ENCODE measurements around the gene RRP12. TPM values are rescaled to one million over a fixed set of nuclear protein-coding genes. Genes with fewer than 3 reads are reported as not detected.

The RRP12 gene
- total and polyA plus RNA-seq, 9 of the 15 experiments (the other 6 are each of a cell fraction or from before 2014, with no cell fraction given): 4.6 to 68.2 (median 21.8) TPM

DNA sequence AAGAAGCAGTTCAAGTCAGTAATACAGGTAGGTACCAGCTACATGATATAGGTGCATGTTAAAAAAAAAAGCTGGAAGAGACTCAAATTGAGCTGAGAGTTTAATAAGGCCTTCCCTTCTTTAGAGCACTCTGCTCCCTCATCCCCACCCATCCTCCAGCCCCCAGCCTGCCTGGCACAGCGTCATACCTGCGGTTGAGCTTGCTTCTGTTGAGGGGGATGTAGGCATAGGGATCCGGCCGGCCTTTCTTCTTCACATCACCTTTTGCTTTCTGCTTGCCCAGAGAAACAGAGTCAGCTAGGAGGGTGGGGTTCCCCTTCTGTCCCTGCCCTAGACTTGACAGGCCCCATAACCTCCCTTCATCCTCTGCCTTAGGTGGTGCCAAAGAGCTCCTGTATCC, 42.8 kb downstream of the RRP12 start:
- no peaks in the 10 kb centered on the region for H4K20me1 ChIP-seq (replicated peaks; ENCODE audit: control insufficient read depth, insufficient read depth, low read length)
- no peak overlapping the region for H3K4me3 ChIP-seq
- intact Hi-C loops (cut with micrococcal nuclease): loop anchor here (5.0 kb wide), 1 partner anchor 286 kb away; no protein-coding TSS in a partner anchor
- FAIRE-seq (no peak), DNase-seq (ENCODE audit: extremely low read depth in 1 of 4, low spot score in 3 of 4) (no peak), ATAC-seq (no peak)
- no peaks in the 10 kb centered on the region for H3K79me2 ChIP-seq (ENCODE audit: control insufficient read depth, insufficient read depth, low read length)
- ChIA-PET CTCF (ENCODE audit: low intra/inter-chr PET ratio) (no interaction called here), POLR2A (interaction anchor here (0.6 kb wide), 1 partner anchor 84 kb away, joined by 5 read pairs; no protein-coding TSS in a partner anchor)
- no peaks in the 10 kb centered on the region for H3K9me3 ChIP-seq (replicated peaks; ENCODE audit: control insufficient read depth, insufficient read depth, low read depth, low read length)
- no TSS peak for BruUV-seq (replicated peaks)
- peaks cover 69% of the 10 kb centered on the region; the same call in 2 of the 3 replicates for H3K36me3 ChIP-seq (ENCODE audit: control insufficient read depth, insufficient read depth, low read length)
- H3K4me1 ChIP-seq (replicated peaks in 1 of 2; ENCODE audit: control insufficient read depth in 2 of 2, insufficient read depth in 2 of 2, low read length in 2 of 2): no peaks in the 10 kb centered on the region; a peak in 1 of 5 replicates
- no peak overlapping the region for H2AFZ ChIP-seq (ENCODE audit: low read depth, low read length)
- H3K27me3 ChIP-seq (ENCODE audit: control insufficient read depth in 2 of 2, insufficient read depth in 2 of 2, low read length in 2 of 2): no peaks in the 10 kb centered on the region
- H3K9me1 ChIP-seq (ENCODE audit: control insufficient read depth, insufficient read depth, low read length): no peaks in the 10 kb centered on the region
- H3K4me2 ChIP-seq (ENCODE audit: insufficient read depth, low read length): no peak overlapping the region
- TF ChIP-seq NCOR1 (IDR thresholded peaks at IDR 0.05) (no peak), SOX6 (IDR thresholded peaks at IDR 0.05) (no peak), SIN3A (IDR thresholded peaks at IDR 0.05; ENCODE audit: borderline replicate concordance in 2 of 2, control insufficient read depth in 1 of 2, low read depth in 2 of 2, low read length in 2 of 2) (no peak), ZNF76 (CRISPR knock-in tag; IDR thresholded peaks at IDR 0.05; ENCODE audit: borderline replicate concordance) (no peak), KDM1A (IDR thresholded peaks at IDR 0.05) (no peak), PYGO2 (tag; IDR thresholded peaks at IDR 0.05) (no peak), TCFL5 (CRISPR knock-in tag; conservative IDR thresholded peaks at IDR 0.05) (no peak)
- no peak overlapping the region for H3K9ac ChIP-seq (ENCODE audit: insufficient read depth in 1 of 2, low read depth in 2 of 2, low read length in 2 of 2)
- WGBS (ENCODE audit: insufficient coverage, low coverage, missing lambda C conversion rate): 97% methylated on average over 4 of the region's 4 CpGs
- in situ Hi-C loops (cut with MboI): loop anchor here (10.0 kb wide), 1 partner anchor 284 kb away; no protein-coding TSS in a partner anchor
- no peak overlapping the region for H3K27ac ChIP-seq (ENCODE audit: extremely low read depth, low read depth, low read length)

Data from K562 (cell line).